ENCODE data around the gene S100A6.

Gene S100A6

GRCh38 chr1:153568367-153569099 lies 32.7 kb upstream of the S100A6 start:
- peak; percentile 99 for TF ChIP-seq CTCF (IDR thresholded peaks at IDR 0.05; ENCODE audit: low read depth, low read length, missing control alignments)
- H3K4me3 ChIP-seq (replicated peaks; ENCODE audit: low read depth, low read length): 0 out of 2 replicates have a peak overlapping the region, but pooled peaks have one; percentile 8
- peak; percentile 82 for DNase-seq (ENCODE audit: extremely low read depth, low read depth)

GRCh38 chr1:153567621-153568366 lies 32.0 kb upstream of the S100A6 start:
- 0 out of 2 replicates have a peak overlapping the region, but pooled peaks have one; percentile 8 for H3K4me3 ChIP-seq (replicated peaks; ENCODE audit: low read depth, low read length)
- DNase-seq (ENCODE audit: extremely low read depth, low read depth): no peak

GRCh38 chr1:153566414-153567371 lies 30.9 kb upstream of the S100A6 start:
- peak; percentile 99 for DNase-seq (ENCODE audit: extremely low read depth, low read depth)
- H3K4me3 ChIP-seq (replicated peaks; ENCODE audit: low read depth, low read length): no peak overlapping the region
- TF ChIP-seq CTCF (IDR thresholded peaks at IDR 0.05; ENCODE audit: low read depth, low read length, missing control alignments): no peak

More at GRCh38 chr1:153567621-153568366, 32.0 kb upstream of the S100A6 start:
- no peak for TF ChIP-seq CTCF (IDR thresholded peaks at IDR 0.05; ENCODE audit: low read depth, low read length, missing control alignments)

GRCh38 chr1:153565529-153566374 lies 30.0 kb upstream of the S100A6 start, which contains the start of gene S100A2:
S100A2 (minus strand) TSS chr1:153565844; CDS start chr1:153563877, 1,967 bp downstream.
- no peak for TF ChIP-seq CTCF (IDR thresholded peaks at IDR 0.05; ENCODE audit: low read depth, low read length, missing control alignments)
- no peak within 1 kb of the TSS for H3K4me3 ChIP-seq (replicated peaks; ENCODE audit: low read depth, low read length)
- peak; percentile 72 for DNase-seq (ENCODE audit: extremely low read depth, low read depth)

- no peak for DNase-seq (ENCODE audit: extremely low read depth, low read depth)
Observed at GRCh38 chr1:153563991-153564390, 28.2 kb upstream of the S100A6 start.

More at GRCh38 chr1:153563991-153564390, 28.2 kb upstream of the S100A6 start:
- no peak for TF ChIP-seq CTCF (IDR thresholded peaks at IDR 0.05; ENCODE audit: low read depth, low read length, missing control alignments)
- no peak overlapping the region for H3K4me3 ChIP-seq (replicated peaks; ENCODE audit: low read depth, low read length)
